CD4-positive, alpha-beta T cell treated with Interleukin-17A for 1 hour (primary cell): ENCODE measurements around the gene RPL5.

Experiments
- DNase-seq: peaks from one replicate; pipeline ENCODE4 v3.0.0-alpha.2; 2020

Gene RPL5

DNA sequence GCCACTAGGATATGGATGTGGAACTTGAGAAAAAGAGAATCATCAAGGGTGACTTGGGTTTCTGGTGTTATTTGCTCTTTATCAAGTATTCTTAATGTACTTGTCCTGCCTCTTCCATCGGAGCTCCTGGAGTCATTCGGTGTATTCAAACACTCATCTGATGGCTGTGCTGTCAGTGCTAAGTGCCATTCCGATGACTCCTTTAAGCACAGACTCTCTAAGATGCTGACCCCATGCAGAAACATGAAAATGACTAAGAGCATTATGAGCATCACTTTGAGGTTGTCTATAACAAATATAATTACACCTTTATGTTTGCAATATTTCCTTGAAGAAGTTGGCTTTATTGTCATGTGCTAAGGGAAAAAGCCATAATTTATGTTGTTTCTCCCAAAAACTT, 11.3 kb upstream of the RPL5 start:
- no peak for DNase-seq

DNA sequence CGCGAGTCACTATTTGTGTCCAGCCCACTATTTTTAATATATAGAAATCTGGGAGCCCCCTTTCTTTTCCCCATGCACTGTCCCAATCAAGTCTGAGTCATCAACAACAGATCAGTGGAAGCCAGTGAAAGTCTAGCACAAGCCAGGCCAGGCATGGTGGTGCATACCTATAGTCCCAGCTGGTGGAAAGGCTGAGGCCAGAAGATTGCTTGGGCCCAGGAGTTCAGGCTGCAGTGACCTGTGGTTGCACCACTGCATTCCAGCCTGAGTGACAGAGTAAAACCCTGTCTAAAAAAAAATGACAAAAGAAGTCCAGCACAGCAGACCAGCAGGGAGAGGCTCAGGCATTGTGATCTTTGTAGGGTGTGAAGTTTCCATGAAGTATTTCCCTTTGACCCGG, 9.0 kb upstream of the RPL5 start:
- DNase-seq: no peak

DNA sequence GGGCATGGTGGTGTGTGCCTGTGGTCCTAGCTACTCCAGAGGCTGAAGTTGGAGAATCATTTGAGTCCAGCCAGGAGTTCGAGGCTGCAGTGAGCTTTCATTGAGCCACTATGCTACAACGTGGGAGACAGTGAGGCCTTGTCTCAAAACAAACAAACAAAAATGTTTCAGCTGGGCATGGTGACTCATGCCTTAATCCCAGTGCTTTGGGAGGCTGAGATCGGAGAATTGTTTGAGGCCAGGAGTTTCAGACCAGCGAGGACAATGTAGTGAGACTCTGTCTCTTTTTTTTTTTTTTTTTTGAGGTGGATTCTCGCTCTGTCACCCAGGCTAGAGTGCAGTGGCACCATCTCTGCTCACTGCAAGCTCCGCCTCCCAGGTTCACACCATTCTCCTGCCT, 5.0 kb upstream of the RPL5 start:
- DNase-seq: no peak

DNA sequence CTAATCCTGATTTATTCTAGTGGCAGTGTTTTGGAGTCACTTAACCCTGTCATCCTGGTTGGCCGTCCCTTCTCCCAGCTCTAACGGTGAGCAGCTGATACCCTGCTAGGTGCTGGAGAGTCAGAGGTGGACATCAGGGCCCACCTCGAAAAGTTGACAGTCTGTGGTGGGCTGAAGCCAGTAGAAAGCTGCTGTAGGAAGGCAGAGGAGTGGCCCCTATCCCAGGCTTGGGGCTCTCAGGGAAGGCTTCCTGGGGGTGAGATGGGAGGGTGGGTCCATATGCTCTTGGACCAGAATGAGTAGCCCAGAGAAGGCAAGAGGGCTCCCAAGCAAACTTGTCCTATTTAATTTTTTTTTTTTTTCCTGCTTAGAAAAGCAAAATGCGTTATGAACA, 475 bp upstream of the RPL5 start:
- DNase-seq: no peak

DNA sequence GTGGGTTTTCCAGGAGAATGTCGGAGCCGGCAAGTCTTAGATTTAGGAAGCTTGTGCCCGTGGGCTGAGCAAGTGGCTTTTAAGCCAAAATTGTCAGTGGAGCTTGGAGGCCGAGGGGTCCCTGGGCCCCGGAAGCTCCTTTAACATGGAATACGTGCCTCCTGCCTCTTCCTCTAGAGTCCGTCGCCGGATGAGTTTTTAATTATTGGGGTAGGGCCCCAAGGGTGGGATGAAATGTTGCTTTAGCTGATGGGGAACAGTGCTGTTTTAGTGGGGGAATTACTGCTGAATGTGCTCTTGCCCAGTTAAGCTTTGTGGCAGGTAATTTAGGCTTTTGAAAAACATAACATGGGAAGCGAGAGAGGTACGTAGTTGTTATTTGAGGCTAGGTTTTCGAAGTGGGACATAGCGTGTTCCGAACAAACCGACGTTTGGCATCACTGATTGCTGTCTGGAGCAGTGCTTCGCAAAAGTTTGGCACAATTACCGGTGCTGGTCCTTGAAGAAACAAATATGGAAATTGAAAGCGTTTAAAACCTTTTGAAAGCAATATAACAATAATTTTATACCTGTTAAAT, 786 bp downstream of the RPL5 start:
- no peak for DNase-seq

DNA sequence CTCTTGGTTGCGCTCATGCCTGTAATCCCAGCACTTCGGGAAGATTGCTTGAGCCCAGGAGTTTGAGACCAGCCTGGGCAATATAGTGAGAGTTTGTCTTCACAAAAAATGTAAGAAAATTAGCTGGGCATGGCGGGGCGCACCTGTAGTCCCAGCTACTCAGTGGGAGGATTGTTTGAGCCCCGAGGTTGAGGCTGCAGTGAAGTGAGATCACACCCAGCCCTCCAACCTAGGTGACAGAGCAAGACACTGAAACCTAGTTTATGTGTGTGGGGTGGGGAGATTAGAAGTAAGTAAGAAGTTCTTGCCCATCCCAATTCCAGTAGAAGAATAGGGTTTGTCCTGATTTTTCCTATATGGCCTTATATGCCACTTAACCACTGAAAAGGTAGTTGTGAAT, 2.0 kb downstream of the RPL5 start:
- peak; percentile 32 for DNase-seq

DNA sequence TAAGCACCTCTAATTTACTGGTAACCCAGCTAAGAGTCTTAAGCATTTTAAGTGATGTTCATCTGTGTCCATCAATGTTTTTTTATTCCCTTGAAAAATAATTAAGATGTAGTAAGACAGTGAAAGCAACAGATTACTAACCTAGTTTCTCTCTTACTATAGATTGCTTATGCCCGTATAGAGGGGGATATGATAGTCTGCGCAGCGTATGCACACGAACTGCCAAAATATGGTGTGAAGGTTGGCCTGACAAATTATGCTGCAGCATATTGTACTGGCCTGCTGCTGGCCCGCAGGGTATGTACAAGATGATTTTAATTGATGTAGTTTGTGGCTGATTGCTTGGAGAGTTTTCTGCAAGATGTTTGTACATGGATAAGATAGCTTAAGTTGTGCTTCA, 2.8 kb downstream of the RPL5 start:
- DNase-seq: no peak

DNA sequence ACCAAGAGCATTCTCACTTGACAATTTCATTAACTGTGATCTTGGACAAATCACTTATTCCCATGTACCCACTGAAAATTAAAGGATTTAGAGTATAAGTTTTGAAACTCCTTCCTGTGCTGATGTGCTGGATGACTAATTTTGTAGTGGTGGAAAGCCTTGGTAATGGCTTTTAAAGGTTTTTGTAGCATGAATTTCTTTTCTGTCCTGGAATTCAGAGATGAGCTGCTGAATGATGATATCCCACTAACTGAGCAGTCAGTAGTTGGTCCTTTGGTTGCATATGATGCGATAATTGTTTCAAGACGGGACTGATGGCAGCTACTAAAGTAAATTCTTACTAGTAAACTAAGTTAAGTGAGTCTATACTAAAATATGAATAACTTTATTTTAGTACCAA, 5.2 kb downstream of the RPL5 start:
- DNase-seq: no peak

DNA sequence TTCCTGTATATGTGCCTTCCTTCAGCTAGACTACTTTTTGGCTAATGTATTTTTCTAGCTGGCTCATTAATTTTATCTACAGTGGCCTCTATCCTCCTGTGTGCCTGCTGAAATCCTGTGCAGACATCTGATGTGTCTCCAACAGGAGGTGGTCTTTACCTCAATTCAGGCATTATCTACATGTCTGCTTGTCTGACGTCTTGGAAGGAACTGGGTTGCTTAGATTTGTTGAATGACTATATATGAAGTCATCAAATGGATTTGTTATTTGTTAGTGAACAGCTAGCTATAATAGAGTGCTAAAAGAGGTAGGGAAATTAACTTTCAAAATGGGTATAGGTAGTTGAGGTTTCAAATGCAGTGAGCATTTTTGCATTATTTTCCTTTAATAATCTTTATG, 6.7 kb downstream of the RPL5 start:
- no peak for DNase-seq

DNA sequence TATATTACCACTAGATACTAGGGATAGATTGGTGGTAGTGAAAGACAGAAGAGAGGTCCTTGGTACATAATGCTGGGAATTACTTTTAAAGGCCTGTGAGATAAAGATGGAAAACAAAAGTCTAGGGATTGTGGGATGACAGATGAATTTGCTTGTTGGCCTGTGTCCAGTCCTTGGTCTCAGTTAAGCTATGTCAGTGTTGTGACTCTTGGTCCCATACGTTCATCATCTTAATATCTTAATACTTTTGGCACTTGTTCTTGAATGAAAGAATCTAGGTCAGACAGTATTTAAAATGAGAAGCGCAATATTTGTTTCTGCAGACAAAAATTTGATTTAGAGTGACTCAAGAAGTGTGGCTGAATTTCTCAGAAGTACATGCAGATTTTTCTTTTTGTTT, 7.6 kb downstream of the RPL5 start:
- no peak for DNase-seq

DNA sequence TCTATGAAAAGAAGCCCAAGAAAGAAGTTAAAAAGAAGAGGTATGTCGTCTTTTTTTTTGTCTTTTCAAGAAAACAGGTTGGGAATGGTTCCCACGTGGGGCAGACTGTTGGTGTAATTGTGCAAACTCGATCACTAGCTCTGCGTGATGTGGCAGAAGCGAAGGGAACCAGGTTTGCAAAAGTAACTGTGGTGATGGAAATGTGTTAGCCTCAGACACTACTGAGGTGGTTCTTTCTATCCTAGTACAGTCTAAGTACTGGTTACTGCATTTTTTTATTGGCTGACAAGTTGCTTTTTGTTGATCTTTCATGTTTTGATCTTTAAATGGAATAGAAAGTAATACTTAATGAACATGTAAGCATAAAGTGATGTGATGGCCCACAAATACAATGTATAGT, 8.8 kb downstream of the RPL5 start:
- DNase-seq: no peak

DNA sequence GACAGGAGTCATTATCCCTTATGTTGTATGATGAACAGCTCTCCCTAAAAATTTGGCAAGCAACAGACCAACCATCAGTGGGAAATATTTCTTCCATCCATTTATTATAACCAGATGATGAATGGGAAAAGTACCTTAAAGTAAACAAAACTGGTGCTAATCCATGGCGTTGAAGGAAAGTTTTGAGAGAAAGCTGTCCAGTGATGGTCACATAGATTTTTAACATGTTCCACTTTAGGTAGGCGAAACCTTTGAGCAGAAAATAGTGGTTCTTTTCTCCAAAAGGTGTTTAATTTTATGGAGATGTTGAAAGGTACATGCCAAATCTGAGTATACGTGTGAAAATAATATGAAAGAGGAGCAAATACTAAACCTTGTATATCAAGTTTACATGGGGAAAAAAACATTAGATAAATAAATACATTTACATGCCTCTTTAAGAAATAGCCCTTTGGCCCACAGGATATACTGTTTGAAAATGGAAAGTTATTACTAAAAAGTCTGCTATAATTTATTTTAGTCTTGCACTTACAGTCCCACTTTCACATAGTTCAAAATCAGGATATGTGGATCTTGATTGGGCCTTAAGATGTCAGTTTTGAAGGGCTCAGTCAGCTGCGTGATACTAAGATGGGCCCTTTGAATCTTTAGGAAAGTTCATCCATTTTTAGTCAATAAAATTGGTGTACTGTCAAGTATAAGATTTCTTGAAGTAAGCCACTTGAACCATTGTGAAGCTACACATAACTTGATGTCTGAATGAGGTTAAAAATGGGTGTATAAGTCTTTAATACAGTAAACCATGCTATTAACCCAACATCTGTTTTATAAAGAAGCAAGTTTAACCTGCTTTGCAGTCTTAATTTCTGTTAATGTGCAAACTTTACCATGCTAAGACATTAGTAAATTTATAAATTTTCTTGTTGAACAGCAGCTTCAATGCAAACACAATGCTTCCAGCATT, 10.5 kb downstream of the RPL5 start:
- no peak for DNase-seq

DNA sequence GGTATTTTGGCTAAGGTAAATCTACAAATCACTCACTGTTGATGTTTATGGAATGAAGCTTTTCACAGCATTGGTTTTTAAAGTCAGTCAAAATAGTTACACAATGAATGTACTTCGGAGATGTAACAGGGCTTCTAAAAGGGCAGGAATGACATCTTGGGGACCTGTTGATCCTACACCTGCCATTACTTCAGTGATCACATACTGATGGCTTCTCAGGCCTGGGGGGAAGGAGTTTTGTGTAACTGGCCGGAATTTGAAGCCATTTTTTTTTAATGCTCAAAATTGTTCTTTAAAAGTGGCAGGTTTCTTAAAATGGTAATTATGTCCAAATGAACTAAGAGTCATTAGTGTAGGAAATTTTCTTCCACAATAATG, 11.2 kb downstream of the RPL5 start:
- no peak for DNase-seq

DNA sequence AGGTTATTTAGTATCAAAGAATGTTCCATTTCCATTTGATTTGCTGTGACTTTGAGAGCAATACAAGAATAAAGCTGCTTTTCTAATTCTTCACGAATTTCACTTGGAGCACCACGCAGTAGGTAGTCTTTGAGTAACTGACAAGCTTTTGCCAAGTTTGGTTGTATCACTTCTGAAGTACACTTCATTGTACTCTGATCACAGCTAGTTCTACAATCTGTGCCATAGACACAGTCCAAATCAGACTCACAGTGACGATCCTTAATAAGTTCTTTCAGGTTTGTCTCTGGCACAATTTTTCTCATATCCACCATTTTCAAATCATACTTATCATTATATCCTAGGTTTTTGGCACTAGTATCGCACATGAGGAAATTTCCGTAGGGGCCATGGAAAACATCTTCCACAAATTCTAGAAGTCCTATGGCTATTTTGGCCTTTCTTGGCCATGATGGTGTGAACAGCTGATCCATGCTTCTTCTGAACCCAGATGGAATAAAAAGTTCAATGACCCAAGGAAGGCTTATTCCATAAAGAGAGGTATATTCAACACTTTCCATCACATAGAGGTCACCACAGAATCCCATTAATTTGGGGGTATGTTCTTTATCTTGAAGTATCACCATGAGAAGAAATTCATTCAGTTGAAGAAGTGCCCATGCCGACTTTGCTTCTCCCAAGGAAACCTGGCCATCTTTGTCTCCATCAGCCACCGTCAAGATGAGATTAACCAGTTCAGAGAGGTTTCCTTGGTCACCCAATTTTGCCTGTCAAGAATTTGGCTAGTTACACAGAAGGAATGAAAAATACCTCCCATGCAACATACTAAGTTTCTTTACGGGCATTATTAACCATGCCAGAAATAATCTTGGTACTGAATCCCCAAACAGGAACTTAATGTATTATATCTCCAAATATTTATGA, 11.9 kb downstream of the RPL5 start:
- DNase-seq: no peak

DNA sequence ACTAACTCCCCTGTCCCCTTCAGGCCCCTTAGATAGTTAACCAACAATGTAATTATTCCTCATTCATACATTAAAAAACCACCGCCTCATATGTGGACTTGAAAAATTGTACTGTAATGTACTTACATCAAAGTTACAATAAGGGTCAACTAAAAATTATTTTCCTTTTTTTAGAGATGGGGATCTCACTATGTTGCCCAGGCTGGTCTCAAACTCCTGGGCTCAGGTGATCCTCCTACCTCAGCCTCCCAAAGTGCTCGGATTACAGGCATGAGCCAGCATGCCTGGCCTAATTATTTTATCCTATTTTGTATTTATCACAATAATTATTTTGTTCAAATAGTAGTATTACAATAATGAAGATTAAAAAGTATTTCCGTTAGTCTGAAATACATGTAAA, 12.6 kb downstream of the RPL5 start:
- DNase-seq: no peak

DNA sequence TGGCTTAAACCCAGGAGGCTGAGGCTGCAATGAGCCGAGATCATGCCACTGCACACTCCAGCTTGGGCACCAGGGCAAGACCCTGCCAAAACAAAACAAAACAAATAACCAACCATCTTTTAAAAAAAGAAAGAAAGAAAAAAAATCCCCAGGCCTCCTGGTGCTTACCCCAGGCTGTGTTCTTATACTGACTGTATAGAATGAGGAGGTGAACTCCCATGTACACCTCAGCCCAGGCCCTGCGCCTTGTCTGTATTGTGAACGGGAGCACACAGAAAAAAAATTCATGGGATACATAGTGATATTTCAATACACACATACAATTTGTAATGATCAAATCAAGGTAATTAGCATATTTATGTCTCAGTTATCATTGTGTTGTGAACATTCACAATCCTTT, 14.1 kb downstream of the RPL5 start:
- no peak for DNase-seq

DNA sequence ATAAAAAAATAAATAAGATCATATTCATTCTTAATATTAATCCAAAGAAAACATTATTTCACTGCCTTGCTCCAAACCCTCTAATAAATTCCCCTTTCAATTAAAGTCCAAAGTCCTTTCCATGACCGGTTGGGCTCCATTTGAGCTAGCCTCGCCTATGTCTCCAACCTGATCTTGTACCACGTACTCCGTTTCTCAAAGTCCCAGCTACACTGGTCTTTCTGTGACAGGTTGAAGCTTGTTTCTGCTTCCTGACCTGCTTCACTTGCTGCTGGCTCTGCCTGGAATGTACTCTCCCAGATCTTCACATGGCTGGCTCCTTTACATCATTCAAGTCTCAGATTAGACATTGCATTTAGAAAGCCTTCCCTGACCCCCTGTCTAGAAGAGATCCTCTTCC, 16.4 kb downstream of the RPL5 start:
- DNase-seq: no peak

DNA sequence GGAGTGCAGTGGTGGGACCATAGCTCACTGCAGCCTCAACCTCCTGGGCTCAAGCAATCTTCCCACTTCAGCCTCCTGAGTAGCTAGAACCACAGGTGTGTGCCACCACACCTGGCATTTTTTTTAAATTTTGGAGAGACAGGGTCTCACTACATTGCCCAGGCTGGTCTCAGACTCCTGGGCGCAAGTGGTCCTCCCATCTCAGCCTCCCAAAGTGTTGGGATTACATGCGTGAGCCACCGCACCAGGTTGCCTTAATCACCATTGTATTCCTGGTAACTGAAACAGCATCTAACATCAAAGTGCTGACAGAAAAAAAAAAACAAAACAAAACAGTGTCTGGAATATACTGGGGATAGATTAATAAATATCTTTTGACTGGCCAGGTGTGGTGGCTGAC, 18.2 kb downstream of the RPL5 start:
- DNase-seq: no peak

DNA sequence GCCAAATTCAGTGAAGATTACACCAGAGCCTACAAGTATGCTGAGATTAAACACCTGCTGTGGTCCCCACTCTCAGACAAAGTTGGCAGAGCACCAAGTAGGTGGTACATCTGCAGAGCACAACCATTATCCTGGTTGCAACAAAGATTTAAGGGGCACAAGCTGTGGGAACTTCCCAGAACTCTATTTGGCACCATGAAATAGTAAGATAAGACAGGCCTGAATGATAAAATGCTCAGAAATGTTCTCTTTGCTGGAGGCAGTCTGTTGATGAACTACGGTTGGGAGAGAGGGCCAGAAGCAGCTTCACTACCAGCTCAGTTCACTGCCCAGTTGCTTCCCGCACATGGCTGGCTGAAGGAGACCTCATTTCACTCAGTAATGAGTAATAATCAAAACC, 19.9 kb downstream of the RPL5 start:
- DNase-seq: no peak

DNA sequence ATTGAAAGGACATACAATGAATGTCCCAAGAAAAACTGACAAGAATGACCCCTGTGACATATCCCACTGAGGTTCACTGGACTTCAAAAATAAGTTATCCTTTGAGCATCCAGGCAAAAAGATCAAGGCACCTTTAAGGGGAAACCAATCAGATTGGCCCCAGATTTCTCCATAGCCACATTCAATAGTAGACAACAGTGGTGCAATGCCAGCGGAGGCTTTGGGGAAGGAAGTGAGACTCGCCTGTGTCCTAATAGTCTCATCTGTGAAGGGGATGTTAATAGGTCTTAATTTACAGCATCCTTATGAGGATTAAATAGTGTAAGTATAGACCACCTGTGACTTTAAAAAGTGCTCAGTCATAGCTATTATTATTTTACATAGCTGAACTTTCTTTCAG, 21.5 kb downstream of the RPL5 start:
- DNase-seq: no peak

DNA sequence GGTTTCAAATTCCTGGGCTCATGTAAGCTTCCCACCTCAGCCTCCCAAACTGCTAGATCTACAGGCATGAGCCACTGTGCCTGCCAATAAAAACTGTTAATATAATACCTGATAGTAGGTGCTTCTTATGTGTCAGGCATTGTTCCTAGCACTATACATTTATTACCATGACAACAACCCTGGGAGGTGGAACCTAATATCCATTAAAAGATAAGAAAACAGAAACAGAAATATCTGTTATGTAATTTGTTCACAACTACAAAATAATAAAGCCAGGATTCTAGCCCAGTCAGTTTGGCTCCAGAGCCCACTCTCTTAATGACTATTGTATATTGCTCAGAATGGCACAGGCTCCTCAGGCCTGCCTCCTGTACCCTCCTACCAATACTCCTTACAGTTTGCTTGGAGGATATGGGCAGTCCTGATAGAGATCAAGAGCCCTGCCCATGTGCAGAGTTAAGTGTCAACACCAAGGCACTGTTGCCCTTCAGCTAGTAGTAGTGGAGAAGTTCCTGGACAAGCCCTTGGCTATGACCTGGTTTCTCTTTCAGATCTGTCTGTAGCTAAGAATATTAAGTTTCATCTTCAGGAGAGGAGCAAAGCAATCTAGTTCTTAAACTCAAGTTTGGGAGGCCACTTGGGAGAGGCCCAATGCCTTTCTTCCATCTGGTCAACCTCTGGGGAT, 22.4 kb downstream of the RPL5 start:
- DNase-seq: no peak

DNA sequence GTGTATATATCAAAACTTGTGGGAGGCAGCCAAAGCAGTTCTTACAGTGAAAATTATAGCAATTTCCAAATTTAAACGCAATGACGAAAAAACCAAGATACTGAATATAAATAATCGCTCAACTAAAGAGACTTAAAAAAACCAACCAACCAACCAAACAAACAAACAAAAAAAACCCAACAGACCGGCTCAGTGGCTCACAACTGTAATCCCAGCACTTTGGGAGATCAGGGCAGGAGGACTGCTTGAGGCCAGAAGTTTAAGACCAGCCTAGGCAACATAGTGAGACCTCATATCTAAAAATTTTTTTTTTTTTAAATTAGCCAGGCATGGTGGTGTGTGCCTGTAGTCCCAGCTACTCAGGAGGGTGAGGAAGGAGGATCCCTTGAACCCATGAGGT, 23.4 kb downstream of the RPL5 start:
- DNase-seq: no peak

DNA sequence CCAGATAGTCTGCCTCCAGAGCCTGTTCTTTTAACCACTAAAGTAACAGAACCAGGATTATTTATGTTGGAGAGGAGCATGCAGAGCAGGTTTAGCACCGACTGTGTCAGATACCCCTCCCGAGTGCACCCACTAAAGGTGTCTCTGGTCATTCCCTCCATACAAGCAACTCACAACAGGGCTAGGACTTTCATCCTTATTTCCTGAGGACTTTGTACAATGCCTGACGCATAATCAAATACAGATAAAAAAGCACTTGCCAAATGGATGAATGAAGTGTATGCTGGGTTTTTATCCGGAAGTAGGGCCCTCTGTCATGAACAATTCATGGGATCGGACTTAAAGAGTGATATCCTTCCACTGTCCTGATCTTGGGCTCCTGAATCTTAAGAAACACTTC, 26.0 kb downstream of the RPL5 start:
- no peak for DNase-seq
